Smooth muscle cell (in vitro differentiated cells): Measurements from ENCODE around the gene GSTT2. TPM values are rescaled to one million over a fixed set of nuclear protein-coding genes. Genes with fewer than 3 reads are reported as not detected.
"Not testable (repeated sequence)": the region's sequence is repeated elsewhere in the genome, so short reads cannot be mapped to it uniquely, and the experiment has no call there.

Experiments
- DNase-seq: peaks from one replicate; lab custom pipeline; 2025; ENCODE audit not compliant: unreplicated experiment; lab: John Stamatoyannopoulos, UW
- H2AFZ ChIP-seq: fragments of 200-600 bp; sonication (generic); 2 replicates; pipeline ENCODE4 v1.6.0; 2016; ENCODE audit warnings: antibody characterized with exemption, low read depth, mild to moderate bottlenecking
- H3F3A ChIP-seq: fragments of 200-600 bp; sonication (generic); 2 replicates; pipeline ENCODE4 v1.6.0; 2017; ENCODE audit warnings: antibody characterized with exemption, low read depth
- H3K27ac ChIP-seq: fragments of 200-600 bp; sonication (generic); 2 replicates; pipeline ENCODE4 v1.5.1; 2016; ENCODE audit warnings: low read depth, mild to moderate bottlenecking
- H3K27me3 ChIP-seq: fragments of 200-600 bp; sonication (generic); 2 replicates; pipeline ENCODE4 v1.6.1; 2016; ENCODE audit warnings: low read depth, mild to moderate bottlenecking
- H3K36me3 ChIP-seq: fragments of 200-600 bp; sonication (generic); 2 replicates; pipeline ENCODE4 v1.5.1; 2016; ENCODE audit warnings: low read depth
- H3K4me1 ChIP-seq: fragments of 200-600 bp; sonication (generic); 2 replicates; pipeline ENCODE4 v1.5.1; 2016; ENCODE audit warnings: low read depth
- H3K4me2 ChIP-seq: fragments of 200-600 bp; sonication (generic); 2 replicates; pipeline ENCODE4 v1.6.0; 2016; ENCODE audit warnings: mild to moderate bottlenecking
- H3K4me3 ChIP-seq: fragments of 200-600 bp; sonication (generic); 2 replicates; pipeline ENCODE4 v1.5.1; 2016; ENCODE audit warnings: mild to moderate bottlenecking
- H3K79me2 ChIP-seq: fragments of 200-600 bp; sonication (generic); 2 replicates; pipeline ENCODE4 v1.6.0; 2016; ENCODE audit warnings: low read depth, mild to moderate bottlenecking
- H3K9ac ChIP-seq: fragments of 200-600 bp; sonication (generic); 2 replicates; pipeline ENCODE4 v1.6.0; 2016; ENCODE audit warnings: low read depth
- H3K9me3 ChIP-seq: fragments of 200-600 bp; sonication (generic); replicated peaks from 2 replicates; pipeline ENCODE4 v1.5.1; 2016; ENCODE audit warnings: low read depth
- H4K20me1 ChIP-seq: fragments of 200-600 bp; sonication (generic); 2 replicates; pipeline ENCODE4 v1.6.0; 2016; ENCODE audit warnings: low read depth
- CTCF ChIP-seq: fragments of 200-600 bp; sonication (generic); IDR thresholded peaks from 2 replicates; pipeline ENCODE4 v1.5.1; 2017; ENCODE audit warnings: borderline replicate concordance, mild to moderate bottlenecking, antibody characterized with exemption; ENCODE audit not compliant: insufficient read depth, poor library complexity, severe bottlenecking
- WGBS: methylation state at CpG from one replicate; pipeline ENCODE4 v1.1.7; 2016; ENCODE audit warnings: low lambda C conversion rate; 5-methylcytosine and 5-hydroxymethylcytosine counted together
- polyA plus RNA-seq: library from polyadenylated mRNA; unstranded; fragments of >200 nt; fragmentation: Nextera tagmentation; extraction: Ambion mirVana; gene quantifications from 2 replicates; pipeline ENCODE4 v1.2.1, GENCODE V29; 2016
- total RNA-seq: library from RNA; depleted of rRNA; stranded (reverse); fragments of >200 nt; gene quantifications from 2 replicates; pipeline ENCODE4 v1.2.3, GENCODE V29; 2014

Gene GSTT2
- total and polyA plus RNA-seq, 2 experiments from 2014 or later: 0.27 to 3.1 TPM

DNA sequence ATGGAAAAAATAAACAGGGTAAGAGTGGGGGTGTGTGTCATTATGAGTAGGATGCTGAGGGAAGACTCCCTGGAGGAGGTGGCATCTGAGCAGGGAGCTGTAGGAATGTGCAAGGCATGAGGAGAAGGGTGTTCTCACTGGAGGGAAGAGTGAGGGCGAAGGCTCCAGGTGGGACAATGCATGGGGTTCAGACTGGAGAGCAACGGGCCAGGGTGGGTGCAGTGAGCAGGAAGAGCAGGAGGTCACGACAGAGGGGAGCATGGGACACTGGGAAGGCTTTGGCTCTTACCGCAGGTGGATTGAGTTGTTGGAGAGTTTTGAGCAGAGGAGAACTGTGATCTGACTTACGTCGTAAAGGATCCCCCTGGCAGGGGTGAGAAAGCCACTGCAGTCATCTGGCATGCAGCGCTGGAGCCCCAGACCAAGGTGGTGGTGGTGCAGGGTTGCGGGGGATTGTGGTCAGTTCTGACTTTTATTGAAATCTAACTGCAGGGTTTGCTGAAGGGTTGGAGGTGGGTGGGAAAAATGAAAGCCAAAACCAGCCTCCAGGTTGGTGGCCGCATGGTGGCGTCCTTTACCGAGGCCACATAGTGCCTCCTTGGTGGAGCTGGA is 27.0 kb upstream of the GSTT2 start:
- not testable (repeated sequence) for DNase-seq, H3K79me2 ChIP-seq, H3K27me3 ChIP-seq, H3K36me3 ChIP-seq, H2AFZ ChIP-seq, H3K9ac ChIP-seq, H3F3A ChIP-seq, H4K20me1 ChIP-seq, H3K4me1 ChIP-seq, H3K27ac ChIP-seq, H3K9me3 ChIP-seq, H3K4me2 ChIP-seq, H3K4me3 ChIP-seq
- 79% methylated on average over 11 of the region's 11 CpGs for WGBS

GRCh38 chr22:23953485-23953884 is 26.4 kb upstream of the GSTT2 start:
- H3K4me1 ChIP-seq, H4K20me1 ChIP-seq, H3K9me3 ChIP-seq, H3K27ac ChIP-seq, H2AFZ ChIP-seq, H3K4me2 ChIP-seq, H3K4me3 ChIP-seq, DNase-seq, H3K79me2 ChIP-seq, H3K27me3 ChIP-seq, H3K36me3 ChIP-seq, H3K9ac ChIP-seq, H3F3A ChIP-seq: not testable (repeated sequence)
- 86% methylated on average over 4 of the region's 4 CpGs for WGBS

- not testable (repeated sequence) for H3K4me3 ChIP-seq, H3F3A ChIP-seq, H3K36me3 ChIP-seq, H3K9ac ChIP-seq, H3K27ac ChIP-seq, H3K4me2 ChIP-seq, H3K9me3 ChIP-seq, H3K4me1 ChIP-seq, H4K20me1 ChIP-seq, H3K79me2 ChIP-seq, DNase-seq, H2AFZ ChIP-seq, H3K27me3 ChIP-seq
- WGBS: 75% methylated on average over 7 of the region's 8 CpGs
Measured at GRCh38 chr22:23954193-23954990, 25.5 kb upstream of the GSTT2 start.

- H3K4me3 ChIP-seq, H3F3A ChIP-seq, H3K36me3 ChIP-seq, H3K27ac ChIP-seq, H3K4me1 ChIP-seq, H4K20me1 ChIP-seq, H3K9me3 ChIP-seq, H3K79me2 ChIP-seq, H3K27me3 ChIP-seq, DNase-seq, H3K4me2 ChIP-seq, H3K9ac ChIP-seq, H2AFZ ChIP-seq: not testable (repeated sequence)
- 60% methylated on average over 6 of the region's 6 CpGs for WGBS
Measured at GRCh38 chr22:23954991-23955305, 25.0 kb upstream of the GSTT2 start.

DNA sequence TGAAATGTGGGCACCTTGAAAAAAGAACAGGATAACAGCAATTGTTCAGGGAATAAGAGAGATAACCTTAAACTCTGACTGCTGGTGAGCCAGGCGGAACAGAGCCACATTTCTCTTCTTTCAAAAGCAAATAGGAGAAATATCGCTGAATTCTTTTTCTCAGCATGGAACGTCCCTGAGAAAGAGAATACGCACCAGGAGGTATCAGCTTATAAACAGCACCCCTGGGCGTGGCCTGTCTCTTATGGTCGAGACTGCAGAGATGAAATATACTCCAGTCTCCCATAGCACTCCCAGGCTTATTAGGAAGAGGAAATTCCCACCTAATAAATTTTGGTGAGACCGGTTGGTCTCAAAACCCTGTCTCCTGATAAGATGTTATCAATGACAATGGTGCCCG is 24.0 kb upstream of the GSTT2 start:
- not testable (repeated sequence) for H3K4me2 ChIP-seq, H3F3A ChIP-seq, H3K4me3 ChIP-seq, H2AFZ ChIP-seq, H3K27me3 ChIP-seq, H3K9ac ChIP-seq, H3K36me3 ChIP-seq, H3K4me1 ChIP-seq, H3K79me2 ChIP-seq, H4K20me1 ChIP-seq, H3K9me3 ChIP-seq, H3K27ac ChIP-seq, DNase-seq
- WGBS: 38% methylated on average over 8 of the region's 8 CpGs

GRCh38 chr22:23956301-23956900 is 23.5 kb upstream of the GSTT2 start:
- H2AFZ ChIP-seq, H3K9me3 ChIP-seq, H3K27me3 ChIP-seq, H3K4me3 ChIP-seq, H3K36me3 ChIP-seq, H3F3A ChIP-seq, H3K9ac ChIP-seq, H3K27ac ChIP-seq, H3K79me2 ChIP-seq, H3K4me1 ChIP-seq, H4K20me1 ChIP-seq: not testable (repeated sequence)
- peak; percentile 86 for TF ChIP-seq CTCF
- peak overlapping the region; percentile 59 for H3K4me2 ChIP-seq
- peak; percentile 14 for DNase-seq
- 13% methylated on average over 12 of the region's 12 CpGs for WGBS

GRCh38 chr22:23961084-23961771 is 18.7 kb upstream of the GSTT2 start, which contains the start of gene GSTT2B:
TSS of gene GSTT2B (minus strand) at chr22:23961195. CDS start at chr22:23961131, 64 bp downstream.
- DNase-seq, H3K9ac ChIP-seq, H3F3A ChIP-seq, H4K20me1 ChIP-seq, H3K4me2 ChIP-seq, H3K9me3 ChIP-seq, H2AFZ ChIP-seq, H3K36me3 ChIP-seq, H3K27ac ChIP-seq, H3K4me1 ChIP-seq, H3K27me3 ChIP-seq, H3K79me2 ChIP-seq, H3K4me3 ChIP-seq: not testable (repeated sequence)
- WGBS: no CpG with 5 or more reads among the region's 43 CpGs
